ENCODE results near the gene NCCRP1.

The NCCRP1 gene

GRCh38 chr19:39155114-39155700 is 41.6 kb upstream of the NCCRP1 start:
- TF ChIP-seq, protein P1, sequence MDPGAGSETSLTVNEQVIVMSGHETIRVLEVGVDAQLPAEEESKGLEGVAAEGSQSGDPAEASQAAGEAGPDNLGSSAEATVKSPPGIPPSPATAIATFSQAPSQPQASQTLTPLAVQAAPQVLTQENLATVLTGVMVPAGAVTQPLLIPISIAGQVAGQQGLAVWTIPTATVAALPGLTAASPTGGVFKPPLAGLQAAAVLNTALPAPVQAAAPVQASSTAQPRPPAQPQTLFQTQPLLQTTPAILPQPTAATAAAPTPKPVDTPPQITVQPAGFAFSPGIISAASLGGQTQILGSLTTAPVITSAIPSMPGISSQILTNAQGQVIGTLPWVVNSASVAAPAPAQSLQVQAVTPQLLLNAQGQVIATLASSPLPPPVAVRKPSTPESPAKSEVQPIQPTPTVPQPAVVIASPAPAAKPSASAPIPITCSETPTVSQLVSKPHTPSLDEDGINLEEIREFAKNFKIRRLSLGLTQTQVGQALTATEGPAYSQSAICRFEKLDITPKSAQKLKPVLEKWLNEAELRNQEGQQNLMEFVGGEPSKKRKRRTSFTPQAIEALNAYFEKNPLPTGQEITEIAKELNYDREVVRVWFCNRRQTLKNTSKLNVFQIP (CRISPR knock-in tag; IDR thresholded peaks at IDR 0.05; ENCODE audit: borderline replicate concordance, low read depth) = no peak
- TF ChIP-seq, protein P2, sequence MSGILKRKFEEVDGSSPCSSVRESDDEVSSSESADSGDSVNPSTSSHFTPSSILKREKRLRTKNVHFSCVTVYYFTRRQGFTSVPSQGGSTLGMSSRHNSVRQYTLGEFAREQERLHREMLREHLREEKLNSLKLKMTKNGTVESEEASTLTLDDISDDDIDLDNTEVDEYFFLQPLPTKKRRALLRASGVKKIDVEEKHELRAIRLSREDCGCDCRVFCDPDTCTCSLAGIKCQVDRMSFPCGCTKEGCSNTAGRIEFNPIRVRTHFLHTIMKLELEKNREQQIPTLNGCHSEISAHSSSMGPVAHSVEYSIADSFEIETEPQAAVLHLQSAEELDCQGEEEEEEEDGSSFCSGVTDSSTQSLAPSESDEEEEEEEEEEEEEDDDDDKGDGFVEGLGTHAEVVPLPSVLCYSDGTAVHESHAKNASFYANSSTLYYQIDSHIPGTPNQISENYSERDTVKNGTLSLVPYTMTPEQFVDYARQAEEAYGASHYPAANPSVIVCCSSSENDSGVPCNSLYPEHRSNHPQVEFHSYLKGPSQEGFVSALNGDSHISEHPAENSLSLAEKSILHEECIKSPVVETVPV (CRISPR knock-in tag; IDR thresholded peaks at IDR 0.05) = no peak
- TF ChIP-seq CSDC2 (CRISPR knock-in tag; IDR thresholded peaks at IDR 0.05) = no peak
- no peak for TF ChIP-seq PPARA (CRISPR knock-in tag; IDR thresholded peaks at IDR 0.05; ENCODE audit: borderline replicate concordance)
- TF ChIP-seq ZNF70 (CRISPR knock-in tag; IDR thresholded peaks at IDR 0.05) = no peak
- ATAC-seq = no peak

DNA sequence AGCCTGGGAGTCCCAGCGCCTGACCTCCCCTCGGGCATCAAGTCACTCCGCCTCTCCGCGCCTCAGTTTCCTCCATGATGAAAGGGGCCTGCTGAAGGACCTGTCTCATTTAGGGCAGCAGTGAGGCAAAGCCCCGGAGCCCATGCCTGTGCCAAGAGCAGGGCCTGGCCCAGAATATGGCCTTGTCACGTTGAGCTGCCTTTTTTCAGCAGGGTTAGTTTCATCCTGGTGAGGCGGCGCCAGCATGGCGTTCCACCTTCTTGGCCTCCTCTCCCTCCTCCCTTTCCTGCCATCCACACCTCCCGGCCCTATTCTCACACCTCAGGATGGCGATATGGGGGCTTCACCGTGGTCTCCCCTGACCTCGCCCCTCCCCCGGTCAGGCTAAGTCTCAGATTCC is 41.0 kb upstream of the NCCRP1 start:
- no peak for TF ChIP-seq ZNF565 (CRISPR knock-in tag; conservative IDR thresholded peaks at IDR 0.05; ENCODE audit: low read depth)
- no peak for TF ChIP-seq PPARA (CRISPR knock-in tag; IDR thresholded peaks at IDR 0.05; ENCODE audit: borderline replicate concordance)
- TF ChIP-seq GLIS3 (CRISPR knock-in tag; IDR thresholded peaks at IDR 0.05) = no peak
- no peak for TF ChIP-seq TOX (CRISPR knock-in tag; IDR thresholded peaks at IDR 0.05; ENCODE audit: borderline replicate concordance)
- no peak for TF ChIP-seq CREB5 (CRISPR knock-in tag; IDR thresholded peaks at IDR 0.05; ENCODE audit: low read depth)
- TF ChIP-seq, protein P1 (CRISPR knock-in tag; IDR thresholded peaks at IDR 0.05; ENCODE audit: borderline replicate concordance, low read depth) = no peak
- no peak for TF ChIP-seq ZFP30 (CRISPR knock-in tag; IDR thresholded peaks at IDR 0.05)
- no peak for TF ChIP-seq RARB (CRISPR knock-in tag; IDR thresholded peaks at IDR 0.05)
- no peak for TF ChIP-seq BACH2 (CRISPR knock-in tag; IDR thresholded peaks at IDR 0.05; ENCODE audit: borderline replicate concordance)
- no peak for TF ChIP-seq ZNF8 (CRISPR knock-in tag; IDR thresholded peaks at IDR 0.05)
- no peak for TF ChIP-seq ZC3H10 (CRISPR knock-in tag; IDR thresholded peaks at IDR 0.05)
- TF ChIP-seq ZFP3 (CRISPR knock-in tag; IDR thresholded peaks at IDR 0.05) = no peak
- TF ChIP-seq ARNTL (CRISPR knock-in tag; IDR thresholded peaks at IDR 0.05; ENCODE audit: borderline replicate concordance, low read depth) = no peak
- TF ChIP-seq, protein P2 (CRISPR knock-in tag; IDR thresholded peaks at IDR 0.05) = no peak
- no peak for TF ChIP-seq CSDC2 (CRISPR knock-in tag; IDR thresholded peaks at IDR 0.05)
- no peak for TF ChIP-seq TSHZ2 (CRISPR knock-in tag; IDR thresholded peaks at IDR 0.05)
- TF ChIP-seq ZNF70 (CRISPR knock-in tag; IDR thresholded peaks at IDR 0.05) = no peak
- no peak for ATAC-seq

Data from SK-N-SH treated with all-trans-retinoic acid at 6 μM for 48 hours (cell line).